Subcutaneous adipose tissue (tissue), 4 donors: ENCODE data around the gene XRCC3. TPM values are rescaled to one million over a fixed set of nuclear protein-coding genes. Genes with fewer than 3 reads are reported as not detected.

ENCODE experiments used
- CTCF ChIP-seq: fragments of 450-650 bp; IDR thresholded peaks from one replicate; pipeline ENCODE4 v1.5.1; 2016; ENCODE audit warnings: low read depth, mild to moderate bottlenecking, control low read depth, antibody characterized with exemption, moderate library complexity
- total RNA-seq, 4 donors: library from RNA; depleted of rRNA; stranded (reverse); fragments of >200 nt; gene quantifications; one replicate each; pipeline ENCODE4 v1.1.0, GENCODE V29; 2016

Gene XRCC3
- total RNA-seq, 4 donors from 2014 or later: 2.4 to 6.0 (median 4.4) TPM

GRCh38 chr14:103734081-103734888, 19.0 kb upstream of the XRCC3 start:
- TF ChIP-seq CTCF: no peak

- no peak for TF ChIP-seq CTCF
These were observed 18.4 kb upstream of the XRCC3 start for GRCh38 chr14:103733651-103734050.

GRCh38 chr14:103732868-103733620, 17.8 kb upstream of the XRCC3 start:
- TF ChIP-seq CTCF: no peak

- TF ChIP-seq CTCF: no peak
These were observed 16.9 kb upstream of the XRCC3 start for GRCh38 chr14:103731916-103732867.

- TF ChIP-seq CTCF: no peak
These were observed 16.2 kb upstream of the XRCC3 start for GRCh38 chr14:103731481-103731880.

- no peak for TF ChIP-seq CTCF
These were observed 15.3 kb upstream of the XRCC3 start for GRCh38 chr14:103730490-103731035.
